Neural cell (in vitro differentiated cells): ENCODE measurements around the gene ENOSF1.

ENCODE experiments used
- CTCF ChIP-seq: fragments of 450-650 bp; IDR thresholded peaks from 2 replicates; pipeline ENCODE4 v1.5.1; 2014; ENCODE audit warnings: antibody characterized with exemption, mild to moderate bottlenecking, moderate library complexity; ENCODE audit not compliant: poor library complexity, severe bottlenecking
- EZH2 ChIP-seq: fragments of 200-600, 300-800 bp; shearing (Covaris generic), sonication (generic); IDR thresholded peaks from 2 replicates; pipeline ENCODE4 v1.6.1; 2014; ENCODE audit warnings: antibody characterized with exemption, low read length, borderline replicate concordance, mild to moderate bottlenecking; ENCODE audit not compliant: insufficient read depth, poor library complexity, severe bottlenecking
- POLR2AphosphoS5 ChIP-seq: IDR thresholded peaks from 2 replicates; pipeline ENCODE4 v1.6.1; 2012
- SMC3 ChIP-seq: fragments of 450-650 bp; conservative IDR thresholded peaks from 2 replicates; pipeline ENCODE4 v1.6.1; 2014; ENCODE audit warnings: antibody characterized with exemption, mild to moderate bottlenecking, moderate library complexity; ENCODE audit not compliant: poor library complexity
- TAF1 ChIP-seq: IDR thresholded peaks from 2 replicates; pipeline ENCODE4 v1.6.1; 2012; ENCODE audit warnings: low read depth

- TF ChIP-seq EZH2 (no peak), CTCF (no peak), POLR2AphosphoS5 (no peak), SMC3 (no peak), TAF1 (no peak)
Measured at GRCh38 chr18:631560-631959, 80.9 kb downstream of the ENOSF1 start.
